WTC11 (cell line): ENCODE results near the gene FOXO1.

Experiments used
- CBFB ChIP-seq: sonication (generic); formaldehyde crosslinking; IDR thresholded peaks from 2 replicates; pipeline ENCODE4 v1.8.1; 2022; ENCODE audit warnings: mild to moderate bottlenecking, low read depth, missing genetic modification reagents
- CREB1 ChIP-seq: sonication (generic); formaldehyde crosslinking; IDR thresholded peaks from 2 replicates; pipeline ENCODE4 v1.8.0; 2023; ENCODE audit warnings: mild to moderate bottlenecking, missing genetic modification reagents
- FOXJ3 ChIP-seq: sonication (generic); formaldehyde crosslinking; IDR thresholded peaks from 2 replicates; pipeline ENCODE4 v1.9.0; 2021; ENCODE audit warnings: missing genetic modification reagents, mild to moderate bottlenecking, borderline replicate concordance
- STAT6 ChIP-seq: sonication (generic); formaldehyde crosslinking; conservative IDR thresholded peaks from 2 replicates; pipeline ENCODE4 v1.8.1; 2023; ENCODE audit warnings: mild to moderate bottlenecking, low read depth, missing genetic modification reagents, moderate library complexity
- USF1 ChIP-seq: sonication (generic); formaldehyde crosslinking; IDR thresholded peaks from 2 replicates; pipeline ENCODE4 v1.8.0; 2022; ENCODE audit warnings: mild to moderate bottlenecking, missing genetic modification reagents
- ZNF423 ChIP-seq: fragments of 250-450 bp; sonication (Bioruptor Pico); IDR thresholded peaks from 2 replicates; pipeline ENCODE4 v2.1.2; 2022; ENCODE audit warnings: mild to moderate bottlenecking, moderate library complexity

- TF ChIP-seq CBFB (CRISPR knock-in tag) (no peak), ZNF423 (CRISPR knock-in tag) (no peak), USF1 (CRISPR knock-in tag) (no peak), FOXJ3 (no peak), CREB1 (CRISPR knock-in tag) (no peak), STAT6 (CRISPR knock-in tag) (no peak)
Observed at GRCh38 chr13:40608308-40608707, 58.1 kb downstream of the FOXO1 start.
